GM18861 (cell line): Measurements from ENCODE around the gene GPR78.
A peak's percentile ranks its signal among the peaks of the same experiment; 100 is the strongest.

Experiments used
- ATAC-seq: cut with Tn5 transposase; IDR thresholded peaks from one replicate; pipeline ENCODE4 v1.9.1; 2021; ENCODE audit not compliant: unreplicated experiment

The GPR78 gene

GRCh38 chr4:8580321-8581093, at the start of gene GPR78:
Gene GPR78 (plus strand): TSS chr4:8580392. CDS start chr4:8580983, 591 bp downstream.
- ATAC-seq, result no peak

- ATAC-seq, result no peak
These were observed 47.9 kb upstream of the GPR78 start for GRCh38 chr4:8532245-8532781.

GRCh38 chr4:8533274-8533865, 46.8 kb upstream of the GPR78 start:
- no peak for ATAC-seq

- peak; percentile 66 for ATAC-seq
These were observed 46.1 kb upstream of the GPR78 start for GRCh38 chr4:8534129-8534528.

- no peak for ATAC-seq
These were observed 45.6 kb upstream of the GPR78 start for GRCh38 chr4:8534611-8535010.

- no peak for ATAC-seq
These were observed 43.7 kb upstream of the GPR78 start for GRCh38 chr4:8536467-8536866.

GRCh38 chr4:8537041-8537461, 43.1 kb upstream of the GPR78 start:
- ATAC-seq, result no peak

GRCh38 chr4:8538076-8538702, 42.0 kb upstream of the GPR78 start:
- ATAC-seq, result no peak

- ATAC-seq, result no peak
These were observed 41.3 kb upstream of the GPR78 start for GRCh38 chr4:8538703-8539567.

- no peak for ATAC-seq
These were observed 40.5 kb upstream of the GPR78 start for GRCh38 chr4:8539661-8540060.

GRCh38 chr4:8540072-8540471, 40.1 kb upstream of the GPR78 start:
- ATAC-seq, result no peak

- no peak for ATAC-seq
These were observed 39.6 kb upstream of the GPR78 start for GRCh38 chr4:8540586-8540985.

GRCh38 chr4:8540991-8541390, 39.2 kb upstream of the GPR78 start:
- ATAC-seq, result no peak

GRCh38 chr4:8541981-8542715, 38.0 kb upstream of the GPR78 start:
- no peak for ATAC-seq

GRCh38 chr4:8542776-8543525, 37.2 kb upstream of the GPR78 start:
- ATAC-seq, result no peak

GRCh38 chr4:8543623-8544022, 36.6 kb upstream of the GPR78 start:
- ATAC-seq, result no peak

- no peak for ATAC-seq
These were observed 35.9 kb upstream of the GPR78 start for GRCh38 chr4:8544282-8544681.

- no peak for ATAC-seq
These were observed 35.3 kb upstream of the GPR78 start for GRCh38 chr4:8544741-8545438.

GRCh38 chr4:8545439-8545765, 34.8 kb upstream of the GPR78 start:
- no peak for ATAC-seq
